Measurements from ENCODE around the gene PARD3. TPM values are rescaled to one million over a fixed set of nuclear protein-coding genes. Genes with fewer than 3 reads are reported as not detected.

PARD3 gene
- total RNA-seq, 4 donors from 2014 or later = 42.6 to 63.6 (median 55.2) TPM

DNA sequence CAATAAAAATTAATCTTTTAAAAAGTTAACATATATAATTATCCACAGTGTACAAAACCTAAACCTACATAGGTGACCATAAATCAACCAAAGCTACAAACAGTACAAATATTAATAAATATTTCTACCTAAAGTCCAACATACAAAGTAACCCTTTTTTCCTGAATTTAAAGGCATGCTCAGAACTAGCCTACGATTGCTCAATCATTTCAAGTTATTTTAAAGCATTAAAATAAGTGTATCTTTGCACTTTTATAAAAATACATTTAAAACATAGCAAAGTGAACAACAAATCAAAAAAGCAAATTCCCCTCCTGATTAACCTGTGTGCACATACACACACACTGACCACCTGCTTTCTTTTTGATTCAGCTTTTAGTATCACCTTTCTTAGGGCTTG is 202.2 kb downstream of the PARD3 start:
- 91 to 93% methylated on average over 1 of the region's 1 CpG for WGBS, 2 donors
- DNase-seq (ENCODE audit: low spot score in 2 of 2) = no peak
- no peaks in the 10 kb centered on the region for H3K36me3 ChIP-seq
- no peaks in the 10 kb centered on the region for H3K9me3 ChIP-seq
- TF ChIP-seq POLR2A (IDR thresholded peaks at IDR 0.05) (no peak), CTCF (IDR thresholded peaks at IDR 0.05) (no peak), EP300 (IDR thresholded peaks at IDR 0.05) (no peak)
- H3K27me3 ChIP-seq = no peaks in the 10 kb centered on the region
- no peak overlapping the region for H3K27ac ChIP-seq
- peaks cover 0 to 9% (median 0%) of the 10 kb centered on the region in 4 donors for H3K4me1 ChIP-seq
- no peak overlapping the region for H3K4me3 ChIP-seq

DNA sequence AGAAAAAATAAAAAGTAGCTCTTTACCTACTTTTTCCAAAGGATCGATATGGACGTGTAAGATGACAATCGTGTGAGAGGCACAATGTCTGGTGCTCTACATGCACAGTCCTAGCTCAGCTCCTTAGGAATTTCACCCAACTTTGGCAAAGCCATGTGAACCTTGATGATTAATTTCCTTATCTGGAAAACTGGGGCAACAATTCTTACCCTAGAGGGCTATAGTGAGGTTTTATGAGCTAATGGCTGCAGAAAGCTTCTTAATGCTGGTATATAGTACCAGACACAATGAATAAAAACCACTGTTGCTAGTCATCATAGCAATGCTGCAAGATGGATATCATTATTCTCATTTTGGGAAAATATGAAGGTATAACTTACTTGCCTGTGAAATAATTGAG is 202.7 kb downstream of the PARD3 start:
- Histone ChIP-seq H3K9me3 (no peaks in the 10 kb centered on the region), H3K36me3 (no peaks in the 10 kb centered on the region), H3K27ac (no peak overlapping the region), H3K4me1 (peaks cover 0 to 11% (median 0%) of the 10 kb centered on the region in 4 donors), H3K27me3 (no peaks in the 10 kb centered on the region), H3K4me3 (no peak overlapping the region)
- no peak for DNase-seq (ENCODE audit: low spot score in 2 of 2)
- WGBS, 2 donors = 90 to 94% methylated on average over 3 of the region's 3 CpGs
- no peak for TF ChIP-seq EP300 (IDR thresholded peaks at IDR 0.05)
- TF ChIP-seq CTCF (IDR thresholded peaks at IDR 0.05) = no peak
- TF ChIP-seq POLR2A (IDR thresholded peaks at IDR 0.05) = no peak

DNA sequence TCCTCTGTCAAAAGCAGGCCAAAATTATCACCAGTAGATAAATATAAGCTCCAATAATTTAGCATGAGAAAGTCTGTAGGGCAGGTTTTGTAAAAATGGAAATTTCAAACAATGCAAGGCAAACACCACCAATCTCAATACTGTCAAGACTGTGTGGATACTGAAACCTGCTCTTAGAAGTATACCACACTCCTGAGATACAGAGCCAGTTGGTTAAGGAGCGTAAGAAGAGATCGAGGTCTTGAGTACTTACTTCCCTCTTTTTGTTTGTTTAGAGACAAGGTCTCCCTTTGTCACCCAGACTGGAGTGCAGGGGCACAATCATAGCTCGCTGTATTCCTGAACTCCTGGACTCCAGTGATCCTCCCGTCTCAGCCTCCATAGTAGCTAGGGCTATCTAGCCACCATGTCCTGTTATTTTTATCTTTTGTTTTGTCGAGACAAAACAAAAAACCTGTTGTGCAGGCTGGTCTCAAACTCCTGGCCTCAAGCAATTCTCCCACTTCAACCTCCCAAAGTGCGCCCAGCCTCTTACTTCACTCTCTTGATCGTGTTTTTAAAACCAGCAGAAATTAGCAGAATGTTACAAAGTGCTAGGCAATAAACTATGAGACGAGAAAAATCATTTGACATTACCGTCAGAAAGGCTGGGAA is 205.7 kb downstream of the PARD3 start:
- Histone ChIP-seq H3K27me3 (no peaks in the 10 kb centered on the region), H3K36me3 (no peaks in the 10 kb centered on the region), H3K4me1 (peaks cover 0 to 11% (median 0%) of the 10 kb centered on the region in 4 donors), H3K4me3 (no peak overlapping the region), H3K9me3 (no peaks in the 10 kb centered on the region), H3K27ac (no peak overlapping the region)
- TF ChIP-seq CTCF (IDR thresholded peaks at IDR 0.05) = no peak
- no peak for TF ChIP-seq EP300 (IDR thresholded peaks at IDR 0.05)
- TF ChIP-seq POLR2A (IDR thresholded peaks at IDR 0.05) = no peak
- DNase-seq (ENCODE audit: low spot score in 2 of 2) = no peak
- 89 to 92% methylated on average over 9 of the region's 9 CpGs for WGBS, 2 donors

- DNase-seq (ENCODE audit: low spot score in 2 of 2) = no peak
- H3K4me3 ChIP-seq = no peak overlapping the region
- H3K4me1 ChIP-seq = peaks cover 0 to 11% (median 0%) of the 10 kb centered on the region in 4 donors
- H3K9me3 ChIP-seq = no peaks in the 10 kb centered on the region
- no peak overlapping the region for H3K27ac ChIP-seq
- WGBS, 2 donors = 49 to 50% methylated on average over 3 of the region's 3 CpGs
- TF ChIP-seq CTCF (IDR thresholded peaks at IDR 0.05) (no peak), EP300 (IDR thresholded peaks at IDR 0.05) (no peak), POLR2A (IDR thresholded peaks at IDR 0.05) (no peak)
- H3K27me3 ChIP-seq = no peaks in the 10 kb centered on the region
- H3K36me3 ChIP-seq = no peaks in the 10 kb centered on the region
Observed at GRCh38 chr10:34607894-34608293, 207.2 kb downstream of the PARD3 start.

DNA sequence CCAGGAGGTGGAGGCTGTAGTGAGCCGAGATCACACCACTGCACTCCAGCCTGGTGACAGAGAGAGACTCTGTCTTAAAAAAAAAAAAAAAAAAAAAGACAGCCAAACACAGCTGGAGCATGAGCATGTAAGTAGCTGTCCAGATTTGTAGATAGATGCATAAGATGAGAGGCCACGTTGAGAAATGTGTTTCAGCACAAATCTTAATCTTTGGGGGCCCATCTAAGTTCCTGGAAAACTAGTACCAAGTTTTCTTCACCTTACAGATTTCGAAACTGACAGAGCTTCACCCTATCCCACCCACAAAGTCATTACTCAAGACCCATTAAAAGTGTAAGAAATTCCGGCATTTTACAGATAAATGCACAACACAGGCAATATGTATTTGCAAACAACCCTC is 208.2 kb downstream of the PARD3 start:
- H3K9me3 ChIP-seq = no peaks in the 10 kb centered on the region
- H3K36me3 ChIP-seq = no peaks in the 10 kb centered on the region
- no peaks in the 10 kb centered on the region for H3K27me3 ChIP-seq
- no peak overlapping the region for H3K4me3 ChIP-seq
- WGBS, 2 donors = 68 to 70% methylated on average over 4 of the region's 4 CpGs
- DNase-seq (ENCODE audit: low spot score in 2 of 2) = no peak
- no peak overlapping the region for H3K27ac ChIP-seq
- H3K4me1 ChIP-seq = peaks cover 0 to 11% (median 0%) of the 10 kb centered on the region in 4 donors
- TF ChIP-seq POLR2A (IDR thresholded peaks at IDR 0.05) = no peak
- TF ChIP-seq EP300 (IDR thresholded peaks at IDR 0.05) = no peak
- TF ChIP-seq CTCF (IDR thresholded peaks at IDR 0.05) = no peak
